ENCODE results near the gene TXK.
A peak's percentile ranks its signal among the peaks of the same experiment; 100 is the strongest.

TXK gene

GRCh38 chr4:48017108-48017571 lies 116.9 kb downstream of the TXK start:
- H3K4me1 Mint-ChIP-seq (ENCODE audit: low read depth), result peaks cover 25% of the 10 kb centered on the region
- no peaks in the 10 kb centered on the region for H3K9me3 Mint-ChIP-seq (ENCODE audit: low read depth)
- H3K36me3 Mint-ChIP-seq, result no peaks in the 10 kb centered on the region
- no peak overlapping the region for H3K27ac Mint-ChIP-seq
- peak overlapping the region; percentile 90 for H3K4me3 Mint-ChIP-seq
- H3K27me3 Mint-ChIP-seq, result peaks cover 2% of the 10 kb centered on the region
